BJ (cell line): ENCODE measurements around the gene UQCRHL. TPM values are rescaled to one million over a fixed set of nuclear protein-coding genes. Genes with fewer than 3 reads are reported as not detected.
"Not testable (repeated sequence)": the region's sequence is repeated elsewhere in the genome, so short reads cannot be mapped to it uniquely, and the experiment has no call there.

Experiments used
- CTCF ChIA-PET: fragments of 350-600 bp; formaldehyde crosslinking; extraction: SDS; loops from one replicate; lab custom pipeline; 2021; ENCODE audit warnings: antibody characterized with exemption, inconsistent platforms; lab: Yijun Ruan, JAX
- POLR2A ChIA-PET: fragments of 300-600 bp; sonication (Branson Sonifier 250); formaldehyde crosslinking; extraction: SDS; loops from one replicate; lab custom pipeline; 2021; ENCODE audit warnings: antibody characterized with exemption; lab: Charles Lee
- DNase-seq: peaks from one replicate; pipeline ENCODE4 v3.0.0-alpha.2; 2011; ENCODE audit warnings: low read depth
- H3K27me3 ChIP-seq: 2 replicates; pipeline ENCODE4 v1.6.0; 2011; ENCODE audit warnings: low read length; ENCODE audit not compliant: control insufficient read depth, insufficient read depth
- H3K36me3 ChIP-seq: 2 replicates; pipeline ENCODE4 v1.5.1; 2011; ENCODE audit warnings: low read length; ENCODE audit not compliant: control insufficient read depth, insufficient read depth
- H3K4me3 ChIP-seq: 2 replicates; pipeline ENCODE4 v1.5.1; 2011; ENCODE audit warnings: low read depth, mild to moderate bottlenecking, control low read depth, low read length
- polyA plus RNA-seq: library from polyadenylated mRNA; depleted of rRNA; stranded (reverse); fragments of >200 nt; gene quantifications from 2 replicates; pipeline ENCODE4 v1.2.3, GENCODE V29; 2011
- TF ChIP-seq, protein P1 (sequence below): IDR thresholded peaks from 2 replicates; pipeline ENCODE4 v1.5.1; 2011; ENCODE audit warnings: low read depth, mild to moderate bottlenecking, control low read depth, inconsistent platforms, low read length, moderate library complexity; ENCODE audit not compliant: insufficient read depth

Gene UQCRHL
- polyA plus RNA-seq, 1 experiment = 0.56 TPM

DNA sequence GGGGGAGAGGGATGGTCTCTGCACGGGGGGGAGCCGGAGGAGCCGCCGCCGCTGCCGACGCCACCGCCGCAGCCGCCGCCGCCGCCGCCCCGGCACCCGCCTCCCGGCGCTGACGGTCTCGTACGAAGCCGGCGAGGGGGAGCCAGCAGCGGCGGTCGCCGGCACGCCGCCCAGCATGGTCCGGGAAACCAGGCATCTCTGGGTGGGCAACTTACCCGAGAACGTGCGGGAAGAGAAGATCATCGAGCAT, 40.4 kb upstream of the UQCRHL start:
- no peaks in the 10 kb centered on the region for H3K36me3 ChIP-seq
- CTCF ChIA-PET = interaction anchor here (0.8 to 1.5 kb wide), 4 partner anchors 19 to 147 kb away, joined by 3 to 6 read pairs (median 3); no protein-coding TSS in a partner anchor
- no peak for DNase-seq
- no peaks in the 10 kb centered on the region for H3K27me3 ChIP-seq
- TF ChIP-seq, protein P1, sequence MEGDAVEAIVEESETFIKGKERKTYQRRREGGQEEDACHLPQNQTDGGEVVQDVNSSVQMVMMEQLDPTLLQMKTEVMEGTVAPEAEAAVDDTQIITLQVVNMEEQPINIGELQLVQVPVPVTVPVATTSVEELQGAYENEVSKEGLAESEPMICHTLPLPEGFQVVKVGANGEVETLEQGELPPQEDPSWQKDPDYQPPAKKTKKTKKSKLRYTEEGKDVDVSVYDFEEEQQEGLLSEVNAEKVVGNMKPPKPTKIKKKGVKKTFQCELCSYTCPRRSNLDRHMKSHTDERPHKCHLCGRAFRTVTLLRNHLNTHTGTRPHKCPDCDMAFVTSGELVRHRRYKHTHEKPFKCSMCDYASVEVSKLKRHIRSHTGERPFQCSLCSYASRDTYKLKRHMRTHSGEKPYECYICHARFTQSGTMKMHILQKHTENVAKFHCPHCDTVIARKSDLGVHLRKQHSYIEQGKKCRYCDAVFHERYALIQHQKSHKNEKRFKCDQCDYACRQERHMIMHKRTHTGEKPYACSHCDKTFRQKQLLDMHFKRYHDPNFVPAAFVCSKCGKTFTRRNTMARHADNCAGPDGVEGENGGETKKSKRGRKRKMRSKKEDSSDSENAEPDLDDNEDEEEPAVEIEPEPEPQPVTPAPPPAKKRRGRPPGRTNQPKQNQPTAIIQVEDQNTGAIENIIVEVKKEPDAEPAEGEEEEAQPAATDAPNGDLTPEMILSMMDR = no peak
- POLR2A ChIA-PET = interaction anchor here (1.0 kb wide), 1 partner anchor 11 kb away, joined by 3 read pairs; no protein-coding TSS in a partner anchor
- H3K4me3 ChIP-seq = peak overlapping the region; percentile 93

DNA sequence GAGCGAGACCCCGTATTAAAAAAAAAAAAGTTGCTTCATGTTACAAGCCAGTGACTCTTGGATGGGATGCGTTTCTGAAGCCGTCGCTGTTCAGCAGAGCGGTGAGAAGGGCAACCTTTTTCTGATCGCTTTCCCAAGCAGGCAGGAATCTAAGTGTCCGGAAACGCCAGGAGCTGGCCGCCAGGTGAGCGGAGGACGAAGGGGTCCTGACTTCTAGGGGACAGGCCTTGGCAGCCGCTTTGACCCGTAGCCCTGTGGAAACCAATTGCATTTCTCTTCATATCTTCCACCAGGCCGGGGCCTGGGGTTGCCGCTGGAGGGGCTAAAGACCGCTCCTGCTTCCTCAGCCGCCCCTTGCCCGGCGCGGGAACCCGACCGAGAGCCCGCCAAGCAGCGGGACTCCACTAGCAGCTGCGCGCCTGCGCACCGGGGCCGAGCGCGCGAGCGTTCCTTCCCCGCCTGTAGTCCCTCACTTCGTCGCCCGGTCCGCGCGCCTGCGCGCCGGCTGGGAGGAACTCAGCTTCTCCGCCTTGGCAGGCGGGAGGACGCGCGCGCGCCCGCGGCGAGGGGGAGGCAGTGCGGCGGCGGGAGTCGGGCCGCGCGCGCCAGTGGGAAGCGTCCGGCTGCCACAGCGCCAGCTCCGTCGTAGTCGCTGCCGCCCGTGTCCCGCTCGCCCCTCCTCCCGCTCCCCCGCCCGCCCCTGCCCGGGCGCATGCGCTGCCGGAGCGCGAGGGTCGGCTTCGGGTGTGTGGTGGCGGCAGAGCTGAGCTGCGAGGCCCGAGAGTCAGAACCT, 39.8 kb upstream of the UQCRHL start, which contains the start of gene SPEN:
Gene SPEN (plus strand): TSS at position 608 of the 793 bp plus-strand sequence. CDS start 361 bp downstream, outside the sequence.
- TF ChIP-seq, protein P1 = no peak
- CTCF ChIA-PET = interaction anchor here (0.8 to 1.5 kb wide), 5 partner anchors 19 to 147 kb away, joined by 3 to 6 read pairs (median 3); no protein-coding TSS in a partner anchor
- no peaks in the 10 kb centered on the region for H3K36me3 ChIP-seq

DNA sequence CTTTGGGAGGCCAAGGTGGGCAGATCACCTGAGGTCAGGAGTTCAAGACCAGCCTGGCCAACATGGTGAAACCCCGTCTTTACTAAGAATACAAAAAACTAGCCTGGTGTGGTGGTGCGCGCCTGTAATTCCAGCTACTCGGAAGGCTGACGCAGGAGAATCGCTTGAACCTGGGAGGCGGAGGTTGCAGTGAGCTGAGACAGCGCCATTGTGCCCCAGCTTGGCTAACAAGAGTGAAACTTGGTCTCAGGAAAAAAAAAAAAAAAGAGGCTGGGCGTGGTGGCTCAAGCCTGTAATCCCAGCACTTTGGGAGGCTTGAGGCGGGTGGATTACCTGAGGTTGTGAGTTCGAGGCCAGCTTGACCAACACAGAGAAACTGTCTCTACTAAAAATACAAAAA, 38.6 kb upstream of the UQCRHL start:
- H3K4me3 ChIP-seq, H3K27me3 ChIP-seq, H3K36me3 ChIP-seq, DNase-seq, POLR2A ChIA-PET: not testable (repeated sequence)
- CTCF ChIA-PET = interaction anchor here (1.5 kb wide), 1 partner anchor 31 kb away, joined by 3 read pairs; no protein-coding TSS in a partner anchor

More for the DNA sequence above, 39.8 kb upstream of the UQCRHL start, which contains the start of gene SPEN:
- no peaks in the 10 kb centered on the region for H3K27me3 ChIP-seq
- DNase-seq = peak; percentile 85
- POLR2A ChIA-PET = interaction anchor here (1.0 kb wide), 1 partner anchor 10 kb away, joined by 3 read pairs; no protein-coding TSS in a partner anchor
- H3K4me3 ChIP-seq = peak within 1 kb of the TSS; percentile 93

DNA sequence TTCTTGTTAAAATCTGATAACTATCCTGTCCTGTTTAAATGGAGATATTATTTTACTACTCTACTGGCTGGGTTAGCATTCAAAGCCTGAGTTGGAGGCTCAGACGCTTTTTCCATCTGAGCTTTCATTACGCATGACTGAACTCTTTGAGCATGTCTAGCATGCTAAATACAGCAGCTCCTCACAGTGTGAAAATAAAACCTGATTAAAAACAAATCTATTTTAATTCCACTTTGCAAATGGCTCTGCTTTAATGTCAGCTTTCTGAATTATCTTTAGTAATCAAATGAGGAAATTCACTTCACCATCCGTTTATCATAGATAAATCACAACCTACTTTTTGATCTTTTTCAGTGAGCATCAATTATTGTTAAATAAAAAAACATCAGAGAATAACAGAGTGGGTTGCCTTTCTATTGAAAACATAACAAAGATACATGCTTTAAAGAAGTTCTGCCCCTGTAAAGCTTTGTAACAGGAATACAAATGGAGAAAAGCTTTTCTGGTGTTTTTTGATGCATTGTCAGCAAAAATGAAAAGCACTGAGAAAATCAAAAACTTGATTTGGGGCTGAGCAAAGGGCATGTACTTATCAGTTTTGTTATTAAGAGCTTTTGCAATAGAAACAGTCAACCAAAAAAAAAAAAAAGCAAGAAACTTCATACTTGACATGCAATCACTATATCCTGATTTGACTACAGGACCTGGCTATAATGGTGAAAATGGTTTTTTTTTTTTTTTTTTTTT, 36.5 kb upstream of the UQCRHL start:
- TF ChIP-seq, protein P1 = no peak
- no peaks in the 10 kb centered on the region for H3K27me3 ChIP-seq
- DNase-seq = no peak
- POLR2A ChIA-PET = interaction anchor here (0.7 kb wide), 1 partner anchor 120 kb away, joined by 20 read pairs; no protein-coding TSS in a partner anchor
- CTCF ChIA-PET = interaction anchor here (0.7 to 1.5 kb wide), 3 partner anchors 52 to 151 kb away, joined by 3 to 4 read pairs (median 3); no protein-coding TSS in a partner anchor
- no peak overlapping the region for H3K4me3 ChIP-seq
- no peaks in the 10 kb centered on the region for H3K36me3 ChIP-seq

DNA sequence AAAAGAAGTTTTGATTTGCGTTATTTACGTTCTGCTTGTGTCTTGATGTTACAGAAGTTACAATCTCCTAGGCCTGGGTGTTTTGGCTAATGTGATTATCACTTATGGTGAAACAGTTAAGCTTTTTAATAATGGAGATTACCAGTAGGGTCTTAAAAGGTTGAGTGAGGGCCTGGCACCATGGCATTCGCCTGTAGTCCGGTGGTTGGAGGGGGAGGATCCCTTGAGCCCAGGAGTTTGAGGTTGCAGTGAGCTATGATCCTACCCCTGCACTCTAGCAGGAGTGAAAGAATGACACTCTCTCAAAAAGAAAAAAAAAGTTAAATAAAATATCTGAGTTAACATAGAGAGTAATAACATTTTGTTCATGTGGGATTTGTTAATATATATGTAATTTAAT, 31.3 kb upstream of the UQCRHL start:
- H3K27me3 ChIP-seq = no peaks in the 10 kb centered on the region
- POLR2A ChIA-PET = no interaction called here

More for the DNA sequence above, 31.3 kb upstream of the UQCRHL start:
- Histone ChIP-seq H3K4me3 (no peak overlapping the region), H3K36me3 (no peaks in the 10 kb centered on the region)
- TF ChIP-seq, protein P1 = no peak
- DNase-seq = no peak
- CTCF ChIA-PET = no interaction called here
